Suprapubic skin (tissue), 4 donors: ENCODE data around the gene S100A14. TPM values are rescaled to one million over a fixed set of nuclear protein-coding genes. Genes with fewer than 3 reads are reported as not detected.
"Not testable (repeated sequence)": the region's sequence is repeated elsewhere in the genome, so short reads cannot be mapped to it uniquely, and the experiment has no call there.

ENCODE experiments used
- DNase-seq, 2 donors: peaks; one replicate each; pipeline ENCODE4 v3.0.0-alpha.2; 2019; ENCODE audit warnings: low spot score in 2 of 2
- H3K27ac ChIP-seq: fragments of 200-600 bp; sonication (generic); one replicate; pipeline ENCODE4 v1.5.1; 2019
- H3K27me3 ChIP-seq: fragments of 200-600 bp; sonication (generic); one replicate; pipeline ENCODE4 v1.5.1; 2019
- H3K36me3 ChIP-seq: fragments of 200-600 bp; sonication (generic); one replicate; pipeline ENCODE4 v1.5.1; 2019
- H3K4me1 ChIP-seq: fragments of 200-600 bp; sonication (generic); one replicate; pipeline ENCODE4 v1.5.1; 2019
- H3K4me3 ChIP-seq: fragments of 200-600 bp; sonication (generic); one replicate; pipeline ENCODE4 v1.5.1; 2019; ENCODE audit warnings: mild to moderate bottlenecking
- H3K9me3 ChIP-seq: fragments of 200-600 bp; sonication (generic); one replicate; pipeline ENCODE4 v1.5.1; 2019
- CTCF ChIP-seq, 2 donors: fragments of 200-600 bp in 1 of 2; fragments of 450-650 bp in 1 of 2; sonication (generic) in 1 of 2; IDR thresholded peaks; one replicate each; pipeline ENCODE4 v1.5.1; 2016 to 2019; ENCODE audit warnings: antibody characterized with exemption in 2 of 2, mild to moderate bottlenecking in 1 of 2, moderate library complexity in 1 of 2
- EP300 ChIP-seq: sonication (generic); formaldehyde crosslinking; IDR thresholded peaks from one replicate; pipeline ENCODE4 v1.6.1; 2017; ENCODE audit warnings: antibody characterized with exemption
- POLR2A ChIP-seq, 2 donors: fragments of 450-650 bp; IDR thresholded peaks; one replicate each; pipeline ENCODE4 v1.6.1; 2017; ENCODE audit warnings: antibody characterized with exemption in 2 of 2, mild to moderate bottlenecking in 2 of 2, moderate library complexity in 2 of 2
- POLR2AphosphoS5 ChIP-seq, 3 donors: sonication (generic); formaldehyde crosslinking; IDR thresholded peaks; one replicate each; pipeline ENCODE4 v1.6.1; 2017; ENCODE audit warnings: antibody characterized with exemption in 3 of 3
- WGBS: methylation state at CpG from one replicate; pipeline ENCODE4 v1.1.5; 2018; 5-methylcytosine and 5-hydroxymethylcytosine counted together
- total RNA-seq, 4 donors: library from RNA; depleted of rRNA; stranded (reverse); fragments of >200 nt; gene quantifications; one replicate each; pipeline ENCODE4 v1.1.0, GENCODE V29; 2016

Gene S100A14
- total RNA-seq, 4 donors from 2014 or later = 252 to 555 (median 445) TPM

- no peaks in the 10 kb centered on the region for H3K4me1 ChIP-seq
- 83% methylated on average over 7 of the region's 7 CpGs for WGBS
- H3K27ac ChIP-seq = no peak overlapping the region
- no peak for DNase-seq
- H3K27me3 ChIP-seq = no peaks in the 10 kb centered on the region
- H3K9me3 ChIP-seq = no peaks in the 10 kb centered on the region
- no peaks in the 10 kb centered on the region for H3K36me3 ChIP-seq
- no peak for TF ChIP-seq EP300
- no peak for TF ChIP-seq POLR2A (IDR thresholded peaks at IDR 0.05)
- TF ChIP-seq POLR2AphosphoS5 (IDR thresholded peaks at IDR 0.05) = no peak
- no peak for TF ChIP-seq CTCF (IDR thresholded peaks at IDR 0.05)
- no peak overlapping the region for H3K4me3 ChIP-seq
Measured at GRCh38 chr1:153599847-153600246, 16.3 kb downstream of the S100A14 start.

GRCh38 chr1:153598309-153599172, 17.6 kb downstream of the S100A14 start:
- H3K27ac ChIP-seq = no peak overlapping the region
- H3K9me3 ChIP-seq = no peaks in the 10 kb centered on the region
- DNase-seq = no peak
- no peak overlapping the region for H3K4me3 ChIP-seq
- no peaks in the 10 kb centered on the region for H3K4me1 ChIP-seq
- H3K36me3 ChIP-seq = no peaks in the 10 kb centered on the region
- TF ChIP-seq POLR2A (IDR thresholded peaks at IDR 0.05) = no peak
- no peak for TF ChIP-seq CTCF (IDR thresholded peaks at IDR 0.05)
- TF ChIP-seq POLR2AphosphoS5 (IDR thresholded peaks at IDR 0.05) = no peak
- no peak for TF ChIP-seq EP300
- no peaks in the 10 kb centered on the region for H3K27me3 ChIP-seq
- WGBS = 79% methylated on average over 6 of the region's 7 CpGs

GRCh38 chr1:153597206-153597605, 18.9 kb downstream of the S100A14 start:
- H3K27ac ChIP-seq = no peak overlapping the region
- H3K4me1 ChIP-seq = no peaks in the 10 kb centered on the region
- no peaks in the 10 kb centered on the region for H3K9me3 ChIP-seq
- DNase-seq = no peak
- no peak overlapping the region for H3K4me3 ChIP-seq
- H3K36me3 ChIP-seq = no peaks in the 10 kb centered on the region
- TF ChIP-seq CTCF (IDR thresholded peaks at IDR 0.05) (no peak), POLR2A (IDR thresholded peaks at IDR 0.05) (no peak)
- 60% methylated on average over 6 of the region's 6 CpGs for WGBS
- no peaks in the 10 kb centered on the region for H3K27me3 ChIP-seq

GRCh38 chr1:153592748-153593147, 23.4 kb downstream of the S100A14 start:
- WGBS = 56% methylated on average over 4 of the region's 4 CpGs
- DNase-seq = no peak
- Histone ChIP-seq H3K9me3 (no peaks in the 10 kb centered on the region), H3K36me3 (no peaks in the 10 kb centered on the region), H3K4me1 (no peaks in the 10 kb centered on the region), H3K27me3 (no peaks in the 10 kb centered on the region), H3K4me3 (no peak overlapping the region), H3K27ac (no peak overlapping the region)
- TF ChIP-seq EP300 (no peak), CTCF (IDR thresholded peaks at IDR 0.05) (no peak), POLR2A (IDR thresholded peaks at IDR 0.05) (no peak), POLR2AphosphoS5 (IDR thresholded peaks at IDR 0.05) (no peak)

GRCh38 chr1:153588482-153588881, 27.6 kb downstream of the S100A14 start:
- Histone ChIP-seq H3K36me3 (no peaks in the 10 kb centered on the region), H3K9me3 (no peaks in the 10 kb centered on the region), H3K27me3 (no peaks in the 10 kb centered on the region), H3K4me3 (no peak overlapping the region), H3K4me1 (no peaks in the 10 kb centered on the region), H3K27ac (no peak overlapping the region)
- DNase-seq = no peak
- TF ChIP-seq POLR2AphosphoS5 (IDR thresholded peaks at IDR 0.05) (no peak), EP300 (no peak), POLR2A (IDR thresholded peaks at IDR 0.05) (no peak), CTCF (IDR thresholded peaks at IDR 0.05) (no peak)
- WGBS = 76% methylated on average over 2 of the region's 2 CpGs

GRCh38 chr1:153588033-153588432, 28.1 kb downstream of the S100A14 start:
- not testable (repeated sequence) for H3K36me3 ChIP-seq, H3K27me3 ChIP-seq, H3K4me1 ChIP-seq, H3K9me3 ChIP-seq, DNase-seq, H3K27ac ChIP-seq, H3K4me3 ChIP-seq
- 92% methylated on average over 10 of the region's 10 CpGs for WGBS
